HG03469 (cell line): ENCODE data around the gene C12orf57.

Experiments
- ATAC-seq: cut with Tn5 transposase; IDR thresholded peaks from one replicate; pipeline ENCODE4 v1.9.1; 2021; ENCODE audit warnings: mild to moderate bottlenecking, moderate library complexity, moderate number of reproducible peaks; ENCODE audit not compliant: unreplicated experiment

C12orf57 gene

GRCh38 chr12:6917491-6918231, 26.2 kb upstream of the C12orf57 start:
- no peak for ATAC-seq

GRCh38 chr12:6919588-6919987, 24.2 kb upstream of the C12orf57 start:
- ATAC-seq = no peak

- no peak for ATAC-seq
Observed at GRCh38 chr12:6921539-6921938, 22.3 kb upstream of the C12orf57 start.

- no peak for ATAC-seq
Observed at GRCh38 chr12:6921996-6922946, 21.6 kb upstream of the C12orf57 start.

GRCh38 chr12:6923003-6923732, 20.7 kb upstream of the C12orf57 start:
- no peak for ATAC-seq

- ATAC-seq = no peak
Observed at GRCh38 chr12:6923851-6924250, 20.0 kb upstream of the C12orf57 start.

- ATAC-seq = no peak
Observed at GRCh38 chr12:6925239-6925539, 18.6 kb upstream of the C12orf57 start.

GRCh38 chr12:6925540-6926279, 18.1 kb upstream of the C12orf57 start:
- no peak for ATAC-seq

- ATAC-seq = no peak
Observed at GRCh38 chr12:6927379-6928021, 16.3 kb upstream of the C12orf57 start, which contains the start of gene ATN1. TSS of gene ATN1 (plus strand) at chr12:6927959. CDS start at chr12:6934002, 6,043 bp downstream.

GRCh38 chr12:6928022-6928702, 15.7 kb upstream of the C12orf57 start:
- ATAC-seq = no peak

- no peak for ATAC-seq
Observed at GRCh38 chr12:6928703-6929407, 15.0 kb upstream of the C12orf57 start.

- no peak for ATAC-seq
Observed at GRCh38 chr12:6929466-6930452, 14.1 kb upstream of the C12orf57 start.

GRCh38 chr12:6932766-6933165, 11.1 kb upstream of the C12orf57 start:
- ATAC-seq = no peak

GRCh38 chr12:6934110-6934509, 9.7 kb upstream of the C12orf57 start:
- no peak for ATAC-seq

- ATAC-seq = no peak
Observed at GRCh38 chr12:6935371-6936193, 8.2 kb upstream of the C12orf57 start.

GRCh38 chr12:6936194-6936635, 7.6 kb upstream of the C12orf57 start:
- ATAC-seq = no peak
